Hepatocyte (in vitro differentiated cells): ENCODE results near the gene ADNP2.

ENCODE experiments used
- EZH2 ChIP-seq: fragments of 200-600 bp; sonication (generic); IDR thresholded peaks from 2 replicates; pipeline ENCODE4 v1.6.1; 2016; ENCODE audit warnings: antibody characterized with exemption, mild to moderate bottlenecking, borderline replicate concordance
- TF ChIP-seq, protein P1 (sequence below): fragments of 200-600 bp; sonication (generic); IDR thresholded peaks from 2 replicates; pipeline ENCODE4 v1.5.1; 2016; ENCODE audit warnings: antibody characterized with exemption, mild to moderate bottlenecking; ENCODE audit not compliant: poor library complexity

GRCh38 chr18:80188643-80189530 is 79.8 kb downstream of the ADNP2 start:
- TF ChIP-seq, protein P1, sequence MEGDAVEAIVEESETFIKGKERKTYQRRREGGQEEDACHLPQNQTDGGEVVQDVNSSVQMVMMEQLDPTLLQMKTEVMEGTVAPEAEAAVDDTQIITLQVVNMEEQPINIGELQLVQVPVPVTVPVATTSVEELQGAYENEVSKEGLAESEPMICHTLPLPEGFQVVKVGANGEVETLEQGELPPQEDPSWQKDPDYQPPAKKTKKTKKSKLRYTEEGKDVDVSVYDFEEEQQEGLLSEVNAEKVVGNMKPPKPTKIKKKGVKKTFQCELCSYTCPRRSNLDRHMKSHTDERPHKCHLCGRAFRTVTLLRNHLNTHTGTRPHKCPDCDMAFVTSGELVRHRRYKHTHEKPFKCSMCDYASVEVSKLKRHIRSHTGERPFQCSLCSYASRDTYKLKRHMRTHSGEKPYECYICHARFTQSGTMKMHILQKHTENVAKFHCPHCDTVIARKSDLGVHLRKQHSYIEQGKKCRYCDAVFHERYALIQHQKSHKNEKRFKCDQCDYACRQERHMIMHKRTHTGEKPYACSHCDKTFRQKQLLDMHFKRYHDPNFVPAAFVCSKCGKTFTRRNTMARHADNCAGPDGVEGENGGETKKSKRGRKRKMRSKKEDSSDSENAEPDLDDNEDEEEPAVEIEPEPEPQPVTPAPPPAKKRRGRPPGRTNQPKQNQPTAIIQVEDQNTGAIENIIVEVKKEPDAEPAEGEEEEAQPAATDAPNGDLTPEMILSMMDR: no peak
- no peak for TF ChIP-seq EZH2
